ENCODE measurements around the gene ARID1A.
A peak's percentile ranks its signal among the peaks of the same experiment; 100 is the strongest.

Gene ARID1A

GRCh38 chr1:26784886-26785285 lies 89.1 kb downstream of the ARID1A start:
- Histone ChIP-seq H3K9me3 (ENCODE audit: control insufficient read depth, low read length) (no peaks in the 10 kb centered on the region), H2AFZ (no peak overlapping the region), H3K4me3 (ENCODE audit: low read depth, low read length) (no peak overlapping the region), H3K36me3 (ENCODE audit: control insufficient read depth, insufficient read depth, low read length) (no peaks in the 10 kb centered on the region), H3K27ac (peak overlapping the region; percentile 16), H3K4me1 (peaks cover 32% of the 10 kb centered on the region), H3K9ac (no peak overlapping the region), H3K79me2 (no peaks in the 10 kb centered on the region), H3K27me3 (ENCODE audit: control insufficient read depth, insufficient read depth, low read length) (no peaks in the 10 kb centered on the region), H3K4me2 (ENCODE audit: low read length) (no peak overlapping the region)
- TF ChIP-seq CTCF (IDR thresholded peaks at IDR 0.05), result no peak

DNA sequence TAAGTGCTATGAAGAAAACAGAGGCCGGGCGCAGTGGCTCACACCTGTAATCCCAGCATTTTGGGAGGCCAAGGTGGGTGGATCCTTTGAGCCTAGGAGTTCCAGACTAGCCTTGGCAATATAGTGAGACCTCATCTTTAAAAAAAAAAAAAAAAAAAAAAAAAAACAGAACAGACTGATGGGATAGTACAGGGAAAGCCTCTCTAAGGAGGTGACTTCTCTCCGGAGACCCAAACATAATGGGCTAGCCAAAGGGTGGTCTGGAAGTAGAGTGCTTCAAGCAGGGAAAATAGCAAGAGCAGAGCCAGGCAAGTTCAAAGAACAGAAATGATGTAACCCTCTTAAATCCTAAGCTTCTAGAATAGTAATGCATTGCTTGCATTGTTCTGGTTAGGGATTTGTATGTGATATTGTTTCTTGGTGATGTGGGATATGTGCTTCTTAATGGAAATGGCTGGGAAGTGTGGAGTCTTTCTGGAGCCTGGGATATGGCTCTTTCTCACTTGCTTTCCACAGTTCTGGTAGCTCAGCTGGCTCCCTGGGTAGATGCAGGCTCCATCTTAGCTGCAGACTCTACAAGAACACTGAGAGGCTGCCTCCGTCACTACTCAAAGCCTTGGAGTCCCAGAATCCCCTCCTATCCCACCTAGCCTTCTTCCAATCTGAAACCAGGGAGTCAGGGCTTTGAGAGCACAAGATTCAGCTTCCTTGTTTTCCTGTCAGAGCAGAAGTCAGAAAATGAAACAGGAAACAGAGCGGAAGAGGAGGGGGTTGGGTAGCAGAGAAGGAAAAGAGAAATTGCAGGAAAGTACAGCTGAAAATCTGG lies 90.0 kb downstream of the ARID1A start:
- no peaks in the 10 kb centered on the region for H3K9me3 ChIP-seq (ENCODE audit: control insufficient read depth, low read length)
- TF ChIP-seq CTCF (IDR thresholded peaks at IDR 0.05), result no peak
- H3K4me3 ChIP-seq (ENCODE audit: low read depth, low read length), result no peak overlapping the region
- peaks cover 32% of the 10 kb centered on the region for H3K4me1 ChIP-seq
- no peak overlapping the region for H3K9ac ChIP-seq
- no peaks in the 10 kb centered on the region for H3K36me3 ChIP-seq (ENCODE audit: control insufficient read depth, insufficient read depth, low read length)
- H2AFZ ChIP-seq, result peak overlapping the region; percentile 78
- no peaks in the 10 kb centered on the region for H3K27me3 ChIP-seq (ENCODE audit: control insufficient read depth, insufficient read depth, low read length)
- no peaks in the 10 kb centered on the region for H3K79me2 ChIP-seq
- H3K4me2 ChIP-seq (ENCODE audit: low read length), result no peak overlapping the region
- H3K27ac ChIP-seq, result peak overlapping the region; percentile 98

- no peaks in the 10 kb centered on the region for H3K27me3 ChIP-seq (ENCODE audit: control insufficient read depth, insufficient read depth, low read length)
- no peak for TF ChIP-seq CTCF (IDR thresholded peaks at IDR 0.05)
- H3K4me3 ChIP-seq (ENCODE audit: low read depth, low read length), result peak overlapping the region; percentile 82
- peaks cover 28% of the 10 kb centered on the region for H3K4me1 ChIP-seq
- H3K4me2 ChIP-seq (ENCODE audit: low read length), result peak overlapping the region; percentile 79
- no peak overlapping the region for H3K9ac ChIP-seq
- H3K9me3 ChIP-seq (ENCODE audit: control insufficient read depth, low read length), result no peaks in the 10 kb centered on the region
- peak overlapping the region; percentile 78 for H2AFZ ChIP-seq
- no peaks in the 10 kb centered on the region for H3K79me2 ChIP-seq
- H3K36me3 ChIP-seq (ENCODE audit: control insufficient read depth, insufficient read depth, low read length), result no peaks in the 10 kb centered on the region
- peak overlapping the region; percentile 98 for H3K27ac ChIP-seq
Measured at GRCh38 chr1:26786437-26787380, 90.9 kb downstream of the ARID1A start.

GRCh38 chr1:26787381-26787705 lies 91.5 kb downstream of the ARID1A start:
- H3K4me3 ChIP-seq (ENCODE audit: low read depth, low read length), result peak overlapping the region; percentile 82
- H3K9ac ChIP-seq, result peak overlapping the region; percentile 89
- H3K27me3 ChIP-seq (ENCODE audit: control insufficient read depth, insufficient read depth, low read length), result no peaks in the 10 kb centered on the region
- H3K4me2 ChIP-seq (ENCODE audit: low read length), result peak overlapping the region; percentile 79
- H2AFZ ChIP-seq, result peak overlapping the region; percentile 78
- H3K4me1 ChIP-seq, result peaks cover 26% of the 10 kb centered on the region
- H3K9me3 ChIP-seq (ENCODE audit: control insufficient read depth, low read length), result no peaks in the 10 kb centered on the region
- H3K27ac ChIP-seq, result peak overlapping the region; percentile 98
- no peaks in the 10 kb centered on the region for H3K36me3 ChIP-seq (ENCODE audit: control insufficient read depth, insufficient read depth, low read length)
- no peak for TF ChIP-seq CTCF (IDR thresholded peaks at IDR 0.05)
- no peaks in the 10 kb centered on the region for H3K79me2 ChIP-seq
